Progenitor cell of endocrine pancreas (in vitro differentiated cells): ENCODE data around the gene VASP. TPM values are rescaled to one million over a fixed set of nuclear protein-coding genes. Genes with fewer than 3 reads are reported as not detected.

ENCODE experiments used
- DNase-seq: peaks from one replicate; pipeline ENCODE4 v3.0.0; 2021; ENCODE audit warnings: low spot score; ENCODE audit not compliant: unreplicated experiment
- H3K27ac Mint-ChIP-seq: 2 replicates; pipeline ENCODE4 v1.8.0; 2021; ENCODE audit warnings: mild to moderate bottlenecking, moderate library complexity, mixed read lengths
- H3K27me3 Mint-ChIP-seq: 2 replicates; pipeline ENCODE4 v1.8.0; 2021; ENCODE audit warnings: mixed read lengths
- H3K36me3 Mint-ChIP-seq: 2 replicates; pipeline ENCODE4 v1.8.0; 2022; ENCODE audit warnings: mixed read lengths; ENCODE audit not compliant: insufficient read depth
- H3K4me1 Mint-ChIP-seq: 2 replicates; pipeline ENCODE4 v1.8.0; 2021; ENCODE audit warnings: low read depth, mixed read lengths
- H3K4me3 Mint-ChIP-seq: 2 replicates; pipeline ENCODE4 v1.8.0; 2021; ENCODE audit warnings: low read depth, mild to moderate bottlenecking, moderate library complexity, mixed read lengths
- H3K9me3 Mint-ChIP-seq: 2 replicates; pipeline ENCODE4 v1.8.0; 2021; ENCODE audit warnings: low read depth, mixed read lengths
- CTCF ChIP-seq: fragments of 200-600 bp; sonication (generic); IDR thresholded peaks from one replicate; pipeline ENCODE4 v1.5.0; 2021; ENCODE audit warnings: antibody characterized with exemption, mild to moderate bottlenecking; ENCODE audit not compliant: unreplicated experiment
- long read RNA-seq: library from polyadenylated mRNA; unstranded; transcript quantifications from one replicate; pipeline ENCODE4 v2.0.0, GENCODE V29; 2020
- total RNA-seq: library from RNA; stranded (reverse); gene quantifications from 2 replicates; pipeline ENCODE4 v1.2.1, GENCODE V29; 2021

VASP gene
- 93.4 and 94.9 TPM in 2 replicates for total RNA-seq
- long read RNA-seq, partial matches to known transcripts = 0 of 2 reads
- long read RNA-seq, other reads (novel, unspliced or antisense) = 2 of 2 reads

GRCh38 chr19:45506989-45507871, at the start of gene VASP:
TSS of gene VASP (plus strand) at chr19:45507479. CDS start at chr19:45507772, 293 bp downstream.
- no peaks in the 10 kb centered on the region for H3K9me3 Mint-ChIP-seq
- H3K4me1 Mint-ChIP-seq = peaks cover 10% of the 10 kb centered on the region
- H3K36me3 Mint-ChIP-seq = no peaks in the 10 kb centered on the region
- DNase-seq = peak; percentile 49
- no peak for TF ChIP-seq CTCF
- peak within 1 kb of the TSS; percentile 92 for H3K4me3 Mint-ChIP-seq
- no peaks in the 10 kb centered on the region for H3K27me3 Mint-ChIP-seq
- H3K27ac Mint-ChIP-seq = peak within 1 kb of the TSS; percentile 94

- no peak for TF ChIP-seq CTCF
- H3K27me3 Mint-ChIP-seq = no peaks in the 10 kb centered on the region
- peaks cover 16% of the 10 kb centered on the region for H3K4me1 Mint-ChIP-seq
- no peaks in the 10 kb centered on the region for H3K9me3 Mint-ChIP-seq
- no peaks in the 10 kb centered on the region for H3K36me3 Mint-ChIP-seq
- H3K27ac Mint-ChIP-seq = peak overlapping the region; percentile 85
- H3K4me3 Mint-ChIP-seq = no peak overlapping the region
- DNase-seq = no peak
Observed at GRCh38 chr19:45457776-45458175, 49.5 kb upstream of the VASP start.

GRCh38 chr19:45460807-45461347, 46.4 kb upstream of the VASP start:
- peaks cover 3% of the 10 kb centered on the region for H3K4me1 Mint-ChIP-seq
- H3K4me3 Mint-ChIP-seq = no peak overlapping the region
- H3K9me3 Mint-ChIP-seq = no peaks in the 10 kb centered on the region
- TF ChIP-seq CTCF = no peak
- H3K27me3 Mint-ChIP-seq = no peaks in the 10 kb centered on the region
- H3K36me3 Mint-ChIP-seq = no peaks in the 10 kb centered on the region
- DNase-seq = no peak
- H3K27ac Mint-ChIP-seq = no peak overlapping the region

GRCh38 chr19:45462174-45462573, 45.1 kb upstream of the VASP start:
- no peak overlapping the region for H3K27ac Mint-ChIP-seq
- H3K27me3 Mint-ChIP-seq = no peaks in the 10 kb centered on the region
- no peaks in the 10 kb centered on the region for H3K36me3 Mint-ChIP-seq
- no peak overlapping the region for H3K4me3 Mint-ChIP-seq
- DNase-seq = no peak
- TF ChIP-seq CTCF = no peak
- H3K9me3 Mint-ChIP-seq = no peaks in the 10 kb centered on the region
- H3K4me1 Mint-ChIP-seq = no peaks in the 10 kb centered on the region

- Mint-ChIP-seq H3K9me3 (no peaks in the 10 kb centered on the region), H3K27ac (no peak overlapping the region), H3K4me3 (no peak overlapping the region), H3K36me3 (no peaks in the 10 kb centered on the region), H3K27me3 (no peaks in the 10 kb centered on the region), H3K4me1 (peaks cover 4% of the 10 kb centered on the region)
- DNase-seq = no peak
- TF ChIP-seq CTCF = no peak
Observed at GRCh38 chr19:45463241-45463640, 44.0 kb upstream of the VASP start.
